Measurements from ENCODE around the gene MLYCD.

- peak in 3 of 4 experiments; percentile 23 to 43 (median 40) for TF ChIP-seq CTCF (IDR thresholded peaks at IDR 0.05)
- no peak for TF ChIP-seq EP300 (IDR thresholded peaks at IDR 0.05)
- TF ChIP-seq POLR2A (IDR thresholded peaks at IDR 0.05) = no peak
Observed at GRCh38 chr16:83953796-83954576, 55.1 kb downstream of the MLYCD start.

Data from gastroesophageal sphincter (tissue), 3 donors.